Skeletal muscle satellite cell (primary cell): Measurements from ENCODE around the gene TRIM14.

Experiments
- H3K27me3 ChIP-seq: 2 replicates; pipeline ENCODE4 v1.7.0; 2013; ENCODE audit warnings: low read length; ENCODE audit not compliant: control insufficient read depth, insufficient read depth
- H3K36me3 ChIP-seq: 2 replicates; pipeline ENCODE4 v1.7.0; 2013; ENCODE audit warnings: mild to moderate bottlenecking, control low read depth, low read length; ENCODE audit not compliant: insufficient read depth
- H3K4me1 ChIP-seq: 2 replicates; pipeline ENCODE4 v1.7.0; 2013; ENCODE audit warnings: low read length; ENCODE audit not compliant: control insufficient read depth, insufficient read depth
- H3K4me2 ChIP-seq: 2 replicates; pipeline ENCODE4 v1.7.0; 2013; ENCODE audit warnings: mild to moderate bottlenecking, low read length
- H3K4me3 ChIP-seq: 2 replicates; pipeline ENCODE4 v1.7.0; 2013; ENCODE audit warnings: low read length
- H3K9ac ChIP-seq: 2 replicates; pipeline ENCODE4 v1.7.0; 2013; ENCODE audit warnings: mild to moderate bottlenecking, low read depth, low read length, moderate library complexity
- H3K9me3 ChIP-seq: replicated peaks from 2 replicates; pipeline ENCODE4 v1.7.0; 2013; ENCODE audit warnings: mild to moderate bottlenecking, control low read depth, low read length

The TRIM14 gene

GRCh38 chr9:98057138-98057799 lies 61.8 kb downstream of the TRIM14 start:
- H3K27me3 ChIP-seq, result no peaks in the 10 kb centered on the region
- H3K9ac ChIP-seq, result peak overlapping the region; percentile 87
- H3K4me2 ChIP-seq, result peak overlapping the region; percentile 95
- peaks cover 20% of the 10 kb centered on the region for H3K4me1 ChIP-seq
- H3K9me3 ChIP-seq, result no peaks in the 10 kb centered on the region
- peaks cover 16% of the 10 kb centered on the region for H3K36me3 ChIP-seq
- peak overlapping the region; percentile 79 for H3K4me3 ChIP-seq

- Histone ChIP-seq H3K4me3 (peak within 1 kb of the TSS; percentile 79), H3K9ac (peak within 1 kb of the TSS; percentile 87), H3K36me3 (peaks cover 10% of the 10 kb centered on the region), H3K4me1 (peaks cover 20% of the 10 kb centered on the region), H3K27me3 (no peaks in the 10 kb centered on the region), H3K4me2 (peak within 1 kb of the TSS; percentile 95), H3K9me3 (no peaks in the 10 kb centered on the region)
Observed at GRCh38 chr9:98056269-98057137, 62.5 kb downstream of the TRIM14 start, which contains the start of gene NANS. TSS of gene NANS (plus strand) at chr9:98056732. CDS start at chr9:98056809, 77 bp downstream.

DNA sequence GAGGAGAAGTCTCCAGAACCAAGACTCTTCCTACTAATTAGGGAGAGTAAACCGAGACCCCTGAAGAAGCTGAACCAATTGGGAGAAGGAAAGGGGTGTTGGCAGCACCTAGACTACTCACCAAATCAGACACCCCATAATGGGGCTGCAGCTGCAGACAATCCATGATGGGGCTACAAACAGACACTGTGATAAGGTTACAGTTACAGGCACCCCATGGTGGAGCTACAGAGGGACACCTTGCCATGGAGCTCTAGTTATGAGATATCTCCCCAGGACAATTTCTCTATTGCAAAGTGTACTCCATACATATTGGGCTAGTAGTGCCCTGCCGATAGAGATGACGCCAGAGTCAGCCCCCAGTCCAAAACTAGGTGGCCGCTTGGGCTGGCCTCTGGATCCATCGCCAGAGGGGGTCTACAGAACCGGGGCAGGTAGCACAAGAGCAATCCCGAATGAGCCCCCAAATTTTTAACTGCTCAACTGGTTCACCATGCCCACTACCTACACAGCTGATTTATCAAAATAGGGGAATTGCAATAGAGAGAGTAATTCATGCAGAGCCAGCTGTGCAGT lies 64.6 kb downstream of the TRIM14 start:
- Histone ChIP-seq H3K9ac (no peak overlapping the region), H3K4me1 (peaks cover 20% of the 10 kb centered on the region), H3K36me3 (peaks cover 5% of the 10 kb centered on the region), H3K4me3 (no peak overlapping the region), H3K9me3 (no peaks in the 10 kb centered on the region), H3K27me3 (no peaks in the 10 kb centered on the region), H3K4me2 (no peak overlapping the region)

DNA sequence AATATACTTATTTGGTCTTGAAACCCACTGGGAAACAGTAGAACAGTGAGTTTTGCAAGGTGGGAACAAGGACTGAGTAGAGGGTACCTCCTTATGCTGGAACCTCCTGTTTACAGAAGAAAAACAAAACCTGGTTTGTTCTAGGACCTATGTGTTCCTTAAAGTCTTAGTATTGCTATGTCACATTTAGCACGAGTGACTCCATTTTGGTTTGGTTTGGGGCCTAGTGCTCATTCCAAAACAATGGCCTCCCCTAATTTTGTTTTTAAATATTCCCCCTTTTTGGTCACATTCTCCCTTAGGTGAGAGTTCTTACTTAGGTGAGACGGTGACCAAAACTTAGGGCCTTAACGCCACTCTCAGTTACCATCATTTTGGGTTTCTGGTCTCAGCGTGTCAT lies 68.7 kb downstream of the TRIM14 start:
- no peak overlapping the region for H3K9ac ChIP-seq
- H3K9me3 ChIP-seq, result no peaks in the 10 kb centered on the region
- no peak overlapping the region for H3K4me2 ChIP-seq
- no peaks in the 10 kb centered on the region for H3K36me3 ChIP-seq
- no peak overlapping the region for H3K4me3 ChIP-seq
- H3K27me3 ChIP-seq, result no peaks in the 10 kb centered on the region
- peaks cover 7% of the 10 kb centered on the region for H3K4me1 ChIP-seq

- no peak overlapping the region for H3K4me2 ChIP-seq
- H3K4me3 ChIP-seq, result no peak overlapping the region
- no peaks in the 10 kb centered on the region for H3K9me3 ChIP-seq
- H3K9ac ChIP-seq, result no peak overlapping the region
- H3K27me3 ChIP-seq, result no peaks in the 10 kb centered on the region
- H3K4me1 ChIP-seq, result peaks cover 12% of the 10 kb centered on the region
- no peaks in the 10 kb centered on the region for H3K36me3 ChIP-seq
Observed at GRCh38 chr9:98049288-98050072, 69.5 kb downstream of the TRIM14 start.

GRCh38 chr9:98047002-98047401 lies 72.0 kb downstream of the TRIM14 start:
- H3K9ac ChIP-seq, result no peak overlapping the region
- no peak overlapping the region for H3K4me2 ChIP-seq
- no peaks in the 10 kb centered on the region for H3K27me3 ChIP-seq
- H3K9me3 ChIP-seq, result no peaks in the 10 kb centered on the region
- H3K36me3 ChIP-seq, result no peaks in the 10 kb centered on the region
- peaks cover 12% of the 10 kb centered on the region for H3K4me1 ChIP-seq
- H3K4me3 ChIP-seq, result no peak overlapping the region

- peak overlapping the region; percentile 76 for H3K4me2 ChIP-seq
- no peaks in the 10 kb centered on the region for H3K36me3 ChIP-seq
- peak overlapping the region; percentile 71 for H3K9ac ChIP-seq
- no peaks in the 10 kb centered on the region for H3K9me3 ChIP-seq
- no peaks in the 10 kb centered on the region for H3K27me3 ChIP-seq
- H3K4me1 ChIP-seq, result peaks cover 12% of the 10 kb centered on the region
- H3K4me3 ChIP-seq, result peak overlapping the region; percentile 68
Observed at GRCh38 chr9:98046180-98046543, 72.9 kb downstream of the TRIM14 start.

DNA sequence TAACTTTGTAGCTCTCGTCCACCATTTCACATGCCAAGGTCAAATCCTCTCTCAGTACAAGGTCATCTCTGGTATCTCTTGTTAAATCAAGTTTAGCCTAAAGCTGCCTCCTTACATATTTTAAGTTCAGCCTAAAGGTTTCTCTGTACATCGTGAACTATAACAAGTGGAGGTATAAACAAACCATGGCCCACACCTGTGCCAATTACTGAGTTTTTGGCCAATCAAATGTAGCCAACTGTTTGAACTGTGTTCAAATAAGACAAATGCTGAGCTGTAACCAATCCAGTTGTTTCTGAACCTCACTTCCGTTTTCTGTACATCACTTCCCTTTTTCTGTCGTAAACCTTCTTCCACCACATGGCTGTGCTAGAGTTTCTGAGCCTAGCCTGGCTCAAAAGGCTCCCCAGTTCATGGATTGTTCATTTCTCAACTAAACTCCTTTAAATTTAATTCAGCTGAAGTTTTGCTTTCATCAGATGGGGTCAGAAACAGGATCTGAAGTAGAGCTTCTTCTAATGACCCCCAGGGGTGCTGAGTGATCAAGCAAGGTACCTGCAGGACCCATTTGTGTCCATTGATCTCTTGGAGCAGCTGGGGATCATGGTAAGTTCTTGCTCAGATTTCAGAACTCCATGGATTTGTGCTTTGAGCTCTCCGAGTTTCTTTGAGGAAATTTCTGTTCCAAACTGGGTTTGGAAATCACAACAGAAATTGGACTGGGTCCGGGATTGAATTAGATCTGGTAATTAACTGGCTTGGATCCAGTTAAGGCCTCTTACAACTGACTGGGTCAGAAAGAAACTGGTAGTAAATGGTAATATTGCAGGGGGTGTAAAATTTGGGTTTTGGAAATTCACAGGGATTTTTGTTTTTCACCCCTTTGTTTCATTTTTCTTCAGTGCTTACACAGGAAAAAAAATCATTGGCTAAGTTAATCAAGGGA lies 73.5 kb downstream of the TRIM14 start:
- Histone ChIP-seq H3K36me3 (no peaks in the 10 kb centered on the region), H3K4me3 (peak overlapping the region; percentile 68), H3K4me1 (peaks cover 12% of the 10 kb centered on the region), H3K4me2 (peak overlapping the region; percentile 76), H3K9me3 (no peaks in the 10 kb centered on the region), H3K27me3 (no peaks in the 10 kb centered on the region), H3K9ac (peak overlapping the region; percentile 71)

GRCh38 chr9:98043915-98044314 lies 75.1 kb downstream of the TRIM14 start:
- H3K9me3 ChIP-seq, result no peaks in the 10 kb centered on the region
- H3K27me3 ChIP-seq, result no peaks in the 10 kb centered on the region
- H3K4me2 ChIP-seq, result no peak overlapping the region
- no peak overlapping the region for H3K9ac ChIP-seq
- peaks cover 16% of the 10 kb centered on the region for H3K4me1 ChIP-seq
- H3K4me3 ChIP-seq, result no peak overlapping the region
- H3K36me3 ChIP-seq, result no peaks in the 10 kb centered on the region

DNA sequence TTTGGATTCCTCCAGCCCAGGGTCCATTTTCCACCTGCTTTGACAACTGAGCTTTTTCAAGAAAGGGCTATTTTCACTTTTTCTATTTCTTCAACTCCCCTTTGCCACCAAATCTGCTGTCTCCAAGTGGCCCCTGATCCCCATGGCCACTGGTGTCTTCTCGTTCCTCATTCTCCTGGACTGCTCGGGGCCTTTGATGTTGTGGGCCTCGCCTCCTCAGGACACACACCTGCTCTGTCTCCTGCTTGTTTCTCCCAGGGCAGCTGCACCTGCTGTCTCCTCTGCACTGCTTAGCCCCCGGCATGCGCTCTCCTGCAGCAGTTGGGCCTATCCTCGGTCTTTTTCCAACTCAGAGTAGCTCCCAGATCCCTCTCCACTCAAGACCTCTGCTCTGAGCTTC lies 78.8 kb downstream of the TRIM14 start:
- Histone ChIP-seq H3K36me3 (no peaks in the 10 kb centered on the region), H3K27me3 (no peaks in the 10 kb centered on the region), H3K9me3 (no peaks in the 10 kb centered on the region), H3K9ac (no peak overlapping the region), H3K4me3 (no peak overlapping the region), H3K4me2 (no peak overlapping the region), H3K4me1 (peaks cover 31% of the 10 kb centered on the region)
